H1 (cell line): ENCODE results near the gene ZXDB. TPM values are rescaled to one million over a fixed set of nuclear protein-coding genes. Genes with fewer than 3 reads are reported as not detected.

Experiments
- CREB1 ChIP-seq: IDR thresholded peaks from 2 replicates; pipeline ENCODE4 v1.6.1; 2012; ENCODE audit warnings: inconsistent platforms
- GABPA ChIP-seq: IDR thresholded peaks from 2 replicates; pipeline ENCODE4 v1.6.1; 2011; ENCODE audit warnings: mild to moderate bottlenecking, low read length, moderate library complexity, borderline replicate concordance; ENCODE audit not compliant: insufficient read depth
- HDAC6 ChIP-seq: IDR thresholded peaks from one replicate; pipeline ENCODE4 v1.7.1; 2012; ENCODE audit warnings: low read depth, mild to moderate bottlenecking, inconsistent platforms, low read length, moderate library complexity
- NRF1 ChIP-seq: IDR thresholded peaks from 2 replicates; pipeline ENCODE4 v1.6.1; 2011; ENCODE audit warnings: mild to moderate bottlenecking, low read depth, low read length, improper control_type of control experiment
- RFX5 ChIP-seq: IDR thresholded peaks from 2 replicates; pipeline ENCODE4 v1.6.1; 2011; ENCODE audit warnings: low read depth, low read length, improper control_type of control experiment, borderline replicate concordance
- polyA plus RNA-seq, 7 experiments: library from polyadenylated mRNA; depleted of rRNA in 3 of 7; stranded (reverse) in 5 of 7; unstranded in 2 of 7; fragments of >200 nt in 5 of 7; fragments of 200-250 nt in 2 of 7; gene quantifications; 1 replicate in 5 of 7; 2 replicates in 1 of 7; 4 replicates in 1 of 7; pipeline versions ENCODE4 v1.2.1 to v1.2.3, GENCODE V29; 2011 to 2013; ENCODE audit warnings: missing spikeins in 2 of 7, mixed read lengths in 2 of 7
- total RNA-seq: library from RNA; stranded (reverse); fragmentation: NEBNext Ultra II Directional; extraction: Animal tissue kit (Norgen Biotek cat#: 25700); gene quantifications from 2 replicates; pipeline ENCODE4 v1.2.1, GENCODE V29; 2021
- TF ChIP-seq, protein P1 (sequence below): IDR thresholded peaks from 2 replicates; pipeline ENCODE4 v1.6.1; 2012; ENCODE audit warnings: inconsistent platforms

ZXDB gene
- total and polyA plus RNA-seq, 2 of the 8 experiments (the other 6 are each of a cell fraction or from before 2014, with no cell fraction given): 4.0 to 6.7 TPM

DNA sequence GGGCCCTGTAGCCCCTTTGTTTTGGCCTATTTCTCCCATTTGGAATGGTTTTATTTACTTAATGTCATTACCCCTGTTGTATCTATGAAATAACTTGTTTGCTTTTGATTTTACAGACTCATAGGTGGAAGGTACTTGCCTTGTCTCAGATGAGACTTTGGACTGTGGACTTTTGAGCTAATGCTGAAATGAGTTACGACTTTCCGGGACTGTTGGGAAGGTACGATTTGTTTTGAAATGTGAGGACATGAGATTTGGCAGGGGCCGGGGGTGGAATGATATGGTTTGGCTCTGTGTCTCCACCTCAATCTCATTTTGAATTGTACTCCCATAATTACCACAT lies 48.8 kb downstream of the ZXDB start (continued):
- TF ChIP-seq, protein P1, sequence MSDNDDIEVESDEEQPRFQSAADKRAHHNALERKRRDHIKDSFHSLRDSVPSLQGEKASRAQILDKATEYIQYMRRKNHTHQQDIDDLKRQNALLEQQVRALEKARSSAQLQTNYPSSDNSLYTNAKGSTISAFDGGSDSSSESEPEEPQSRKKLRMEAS: no peak
- TF ChIP-seq NRF1 (no peak), CREB1 (no peak), GABPA (no peak), RFX5 (no peak), HDAC6 (no peak)
